HEK293T (cell line): ENCODE measurements around the gene UGT2A2.
"Not testable (repeated sequence)": the region's sequence is repeated elsewhere in the genome, so short reads cannot be mapped to it uniquely, and the experiment has no call there.

Source experiments
- CTCF ChIA-PET: fragments of 350-600 bp; formaldehyde crosslinking; extraction: SDS; loops from one replicate; lab custom pipeline; 2021; ENCODE audit warnings: antibody characterized with exemption, inconsistent platforms; lab: Yijun Ruan, JAX
- POLR2A ChIA-PET: fragments of 350-600 bp; formaldehyde crosslinking; extraction: SDS; loops from one replicate; lab custom pipeline; 2020; ENCODE audit warnings: antibody characterized with exemption, inconsistent platforms; lab: Yijun Ruan, JAX
- DNase-seq: peaks from one replicate; pipeline ENCODE4 v3.0.0; 2012; ENCODE audit warnings: mixed read lengths; ENCODE audit errors: extremely low spot score
- ARNT ChIP-seq: fragments of 450-650 bp; IDR thresholded peaks from 2 replicates; pipeline ENCODE4 v1.6.1; 2017; ENCODE audit warnings: mild to moderate bottlenecking
- BHLHE40 ChIP-seq: fragments of 450-650 bp; IDR thresholded peaks from 2 replicates; pipeline ENCODE4 v1.6.1; 2016; ENCODE audit warnings: mild to moderate bottlenecking, moderate library complexity, borderline replicate concordance
- CTBP1 ChIP-seq: fragments of 450-650 bp; IDR thresholded peaks from 2 replicates; pipeline ENCODE4 v1.6.1; 2016; ENCODE audit warnings: borderline replicate concordance
- ELF4 ChIP-seq: fragments of 450-650 bp; IDR thresholded peaks from 2 replicates; pipeline ENCODE4 v1.6.1; 2017; ENCODE audit warnings: antibody characterized with exemption
- FOXA1 ChIP-seq: fragments of 450-650 bp; IDR thresholded peaks from 2 replicates; pipeline ENCODE4 v1.6.1; 2016; ENCODE audit warnings: mild to moderate bottlenecking
- FOXK2 ChIP-seq: fragments of 450-650 bp; IDR thresholded peaks from 2 replicates; pipeline ENCODE4 v1.6.1; 2016; ENCODE audit warnings: mild to moderate bottlenecking
- FOXM1 ChIP-seq: fragments of 450-650 bp; IDR thresholded peaks from 2 replicates; pipeline ENCODE4 v1.6.1; 2017; ENCODE audit warnings: mild to moderate bottlenecking, borderline replicate concordance
- HDGF ChIP-seq: fragments of 450-650 bp; IDR thresholded peaks from 2 replicates; pipeline ENCODE4 v1.6.1; 2017; ENCODE audit warnings: antibody characterized with exemption, borderline replicate concordance
- L3MBTL2 ChIP-seq: fragments of 450-650 bp; conservative IDR thresholded peaks from 2 replicates; pipeline ENCODE4 v1.6.1; 2016; ENCODE audit warnings: mild to moderate bottlenecking
- LEF1 ChIP-seq: fragments of 450-650 bp; IDR thresholded peaks from 2 replicates; pipeline ENCODE4 v1.6.1; 2017; ENCODE audit warnings: mild to moderate bottlenecking, borderline replicate concordance
- NFRKB ChIP-seq: fragments of 450-650 bp; IDR thresholded peaks from 2 replicates; pipeline ENCODE4 v1.6.1; 2016; ENCODE audit warnings: mild to moderate bottlenecking, moderate library complexity
- PKNOX1 ChIP-seq: fragments of 450-650 bp; IDR thresholded peaks from 2 replicates; pipeline ENCODE4 v1.6.1; 2016
- SP1 ChIP-seq: fragments of 450-650 bp; IDR thresholded peaks from 2 replicates; pipeline ENCODE4 v1.6.1; 2017
- SUZ12 ChIP-seq: fragments of 450-650 bp; IDR thresholded peaks from 2 replicates; pipeline ENCODE4 v1.6.1; 2016; ENCODE audit warnings: mild to moderate bottlenecking
- TARDBP ChIP-seq: fragments of 450-650 bp; IDR thresholded peaks from 2 replicates; pipeline ENCODE4 v1.6.1; 2016
- ZNF384 ChIP-seq: fragments of 450-650 bp; IDR thresholded peaks from 2 replicates; pipeline ENCODE4 v1.6.1; 2016

The UGT2A2 gene

GRCh38 chr4:69639542-69639941 lies at the start of gene UGT2A2:
Gene UGT2A2 (minus strand): TSS chr4:69639642. CDS start chr4:69639640, 2 bp downstream.
- no peak for DNase-seq
- CTCF ChIA-PET, result no interaction called here
- TF ChIP-seq PKNOX1 (no peak), BHLHE40 (no peak), ELF4 (no peak), FOXA1 (no peak), SUZ12 (no peak), FOXM1 (no peak)
- POLR2A ChIA-PET, result no interaction called here

GRCh38 chr4:69684804-69685203 lies 45.4 kb upstream of the UGT2A2 start:
- ChIA-PET POLR2A (no interaction called here), CTCF (no interaction called here)
- no peak for DNase-seq
- no peak for TF ChIP-seq CTBP1
- no peak for TF ChIP-seq FOXA1
- TF ChIP-seq PKNOX1, result no peak
- no peak for TF ChIP-seq FOXM1
- TF ChIP-seq SP1, result no peak

- POLR2A ChIA-PET, result no interaction called here
- no peak for DNase-seq
- TF ChIP-seq FOXA1 (no peak), TARDBP (no peak), ZNF384 (no peak), NFRKB (no peak), PKNOX1 (no peak), L3MBTL2 (no peak), LEF1 (no peak), BHLHE40 (no peak), CTBP1 (no peak), FOXM1 (no peak), HDGF (no peak), ELF4 (no peak)
- CTCF ChIA-PET, result no interaction called here
Measured at GRCh38 chr4:69668680-69669079, 29.2 kb upstream of the UGT2A2 start.

GRCh38 chr4:69664009-69664408 lies 24.6 kb upstream of the UGT2A2 start:
- DNase-seq, POLR2A ChIA-PET, CTCF ChIA-PET: not testable (repeated sequence)

GRCh38 chr4:69661130-69661803 lies 21.8 kb upstream of the UGT2A2 start:
- CTCF ChIA-PET, DNase-seq, POLR2A ChIA-PET: not testable (repeated sequence)

GRCh38 chr4:69658133-69658532 lies 18.7 kb upstream of the UGT2A2 start:
- POLR2A ChIA-PET, result no interaction called here

GRCh38 chr4:69656653-69657158 lies 17.3 kb upstream of the UGT2A2 start:
- no peak for TF ChIP-seq FOXA1
- TF ChIP-seq LEF1, result no peak
- no peak for TF ChIP-seq CTBP1
- TF ChIP-seq SUZ12, result no peak
- no peak for TF ChIP-seq SP1
- no peak for TF ChIP-seq TARDBP
- no peak for TF ChIP-seq ARNT
- TF ChIP-seq FOXK2, result no peak
- no peak for TF ChIP-seq HDGF
- no peak for TF ChIP-seq ZNF384
- CTCF ChIA-PET, result no interaction called here
- POLR2A ChIA-PET, result no interaction called here
- DNase-seq, result no peak

More at GRCh38 chr4:69658133-69658532, 18.7 kb upstream of the UGT2A2 start:
- CTCF ChIA-PET, result no interaction called here
- no peak for TF ChIP-seq TARDBP
- DNase-seq, result no peak

GRCh38 chr4:69653147-69653546 lies 13.7 kb upstream of the UGT2A2 start, which contains the start of gene UGT2A1:
Gene UGT2A1 (minus strand): TSS chr4:69653247. CDS start chr4:69647644, 5,603 bp downstream.
- ChIA-PET CTCF (no interaction called here), POLR2A (no interaction called here)
- TF ChIP-seq FOXK2 (no peak), BHLHE40 (no peak), TARDBP (no peak), NFRKB (no peak), HDGF (no peak), FOXM1 (no peak), SUZ12 (no peak), SP1 (no peak)
- DNase-seq, result no peak
